NCI-H187 treated with DMSO at 0.1 percent for 48 hours (cell line): ENCODE data around the gene SREBF2.

Experiments
- DNase-seq: peaks from one replicate; lab custom pipeline; 2025; lab: John Stamatoyannopoulos, UW

SREBF2 gene

DNA sequence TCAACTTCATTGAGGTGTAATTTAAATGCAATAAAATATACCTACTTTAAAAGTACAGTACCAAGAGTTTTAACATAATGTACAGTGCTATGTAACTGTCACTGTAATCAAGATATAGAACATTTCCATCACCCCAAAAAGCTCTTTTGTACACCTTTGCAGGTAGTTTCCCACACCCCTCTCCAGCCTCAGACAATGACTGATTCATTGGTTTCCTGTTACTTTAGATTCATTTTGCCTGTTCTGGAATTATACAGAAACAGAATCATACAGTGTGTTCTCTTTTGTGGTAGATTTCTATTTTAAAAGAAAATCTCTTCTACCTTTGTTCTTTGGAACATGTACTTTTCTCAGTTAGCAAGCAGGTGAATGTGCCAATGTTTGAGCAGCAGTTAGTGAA is 43.8 kb downstream of the SREBF2 start:
- DNase-seq: no peak

DNA sequence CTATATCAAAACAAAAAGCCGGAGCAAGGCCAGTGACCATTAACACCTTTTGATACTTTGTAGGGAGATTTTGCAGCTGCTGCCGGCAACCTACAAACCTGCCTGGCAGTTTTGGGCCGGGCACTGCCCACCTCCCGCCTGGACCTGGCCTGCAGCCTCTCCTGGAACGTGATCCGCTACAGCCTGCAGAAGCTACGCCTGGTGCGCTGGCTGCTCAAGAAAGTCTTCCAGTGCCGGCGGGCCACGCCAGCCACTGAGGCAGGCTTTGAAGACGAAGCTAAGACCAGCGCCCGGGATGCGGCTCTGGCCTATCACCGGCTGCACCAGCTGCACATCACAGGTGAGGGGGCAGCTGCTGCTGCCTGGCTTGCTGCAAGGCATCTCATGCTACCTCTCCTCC is 47.7 kb downstream of the SREBF2 start:
- DNase-seq: no peak

DNA sequence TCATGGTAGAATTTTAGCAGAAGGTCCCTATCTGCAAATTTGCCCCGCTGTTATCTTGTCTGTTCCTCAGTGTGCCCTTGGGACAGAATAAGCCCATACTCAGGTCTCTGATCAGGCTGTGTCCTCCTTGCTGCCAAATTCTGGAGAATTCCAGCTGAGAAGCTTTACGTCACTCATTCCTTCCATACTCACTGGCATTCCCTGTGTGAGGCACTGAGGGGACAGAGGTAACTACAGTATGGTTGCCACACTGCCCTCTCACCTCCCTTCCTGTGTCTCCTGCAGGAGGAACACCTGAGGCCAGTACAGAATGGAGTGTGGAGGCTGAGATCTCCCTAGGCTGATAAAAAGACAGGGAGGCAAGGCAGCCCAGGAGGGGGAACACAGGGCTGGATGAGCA is 50.5 kb downstream of the SREBF2 start:
- no peak for DNase-seq

DNA sequence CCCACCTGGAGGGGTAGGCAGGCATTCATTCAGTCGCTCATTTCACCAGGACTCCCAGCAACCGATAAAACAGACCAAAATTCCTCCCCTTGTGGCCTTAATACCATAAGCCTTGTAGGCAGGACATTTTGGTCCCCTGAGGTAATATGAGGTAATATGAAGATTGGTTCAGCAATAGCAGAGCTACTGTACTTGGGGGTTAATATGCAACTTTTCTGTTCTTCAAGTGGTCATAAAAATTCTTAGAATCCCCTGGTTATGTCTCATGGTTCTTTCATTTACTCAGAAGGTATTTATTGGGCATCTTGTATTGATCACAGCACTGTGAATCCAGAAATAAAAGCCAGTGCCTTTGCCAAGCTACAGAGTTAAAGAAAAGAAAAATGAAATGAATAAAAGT is 52.2 kb downstream of the SREBF2 start:
- no peak for DNase-seq

DNA sequence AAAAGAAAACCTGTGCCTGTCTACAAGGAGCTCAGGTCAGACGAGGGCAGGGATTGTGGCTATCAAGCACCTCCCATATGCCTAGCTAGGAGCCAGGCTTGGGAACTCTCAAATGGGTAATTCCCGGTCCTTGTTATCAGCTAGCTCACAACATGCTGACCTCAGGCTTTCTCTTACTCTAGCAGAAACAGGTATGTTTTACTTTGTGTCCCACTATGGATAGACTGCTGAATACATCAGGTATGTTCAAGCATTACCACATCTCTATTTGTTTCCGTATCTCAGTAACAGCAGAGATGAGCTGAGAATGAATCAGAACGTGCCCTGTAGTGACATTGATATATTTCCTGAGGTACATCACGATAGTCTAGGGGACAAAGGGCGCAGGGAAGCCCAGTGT is 52.6 kb downstream of the SREBF2 start:
- no peak for DNase-seq

DNA sequence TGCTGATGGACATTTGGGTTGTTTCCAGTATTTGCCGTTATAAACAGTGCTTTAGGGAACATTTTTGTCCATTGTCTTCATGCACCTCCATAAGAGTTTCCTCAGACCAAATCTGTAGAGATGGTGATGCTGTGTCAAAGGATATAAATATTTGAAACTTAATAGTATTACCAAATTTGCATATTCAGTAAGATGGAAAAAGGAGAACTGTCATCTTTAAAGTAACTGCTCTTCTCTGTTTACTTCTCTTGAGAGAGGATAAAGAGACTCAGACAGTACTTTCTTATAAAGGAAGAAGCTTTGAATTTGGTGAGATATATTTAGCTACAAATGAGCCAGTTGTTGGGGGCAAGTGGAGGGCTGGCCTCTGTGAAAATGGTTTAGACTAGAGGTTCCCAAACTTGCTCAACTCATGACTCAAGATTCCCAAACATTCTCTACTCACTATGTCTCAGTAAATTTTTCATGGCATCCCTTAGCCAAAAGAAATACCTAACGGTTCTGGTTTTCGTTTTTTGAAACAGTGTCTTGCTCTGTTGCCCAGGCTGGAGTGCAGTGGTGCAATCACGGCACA is 55.8 kb downstream of the SREBF2 start:
- no peak for DNase-seq

DNA sequence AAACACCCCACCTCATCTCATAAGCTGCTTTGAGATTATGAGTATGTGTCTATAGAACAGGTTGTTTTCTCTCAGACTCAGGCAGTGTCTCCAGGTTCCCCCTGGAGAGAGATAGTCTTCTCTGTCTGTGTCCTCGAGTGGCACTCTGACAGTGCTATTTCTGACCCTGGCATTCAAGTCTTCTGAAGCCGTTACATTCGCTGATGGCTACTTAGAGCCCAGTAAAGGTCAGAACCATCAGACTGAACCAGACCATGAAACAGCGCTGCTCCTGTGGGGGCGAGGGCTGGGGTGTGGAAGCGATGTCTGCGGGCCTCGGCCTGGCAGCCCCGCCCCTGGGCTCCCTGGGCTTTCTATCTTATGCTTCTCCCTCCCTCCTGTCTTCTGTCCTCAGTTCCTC is 58.5 kb downstream of the SREBF2 start:
- no peak for DNase-seq

DNA sequence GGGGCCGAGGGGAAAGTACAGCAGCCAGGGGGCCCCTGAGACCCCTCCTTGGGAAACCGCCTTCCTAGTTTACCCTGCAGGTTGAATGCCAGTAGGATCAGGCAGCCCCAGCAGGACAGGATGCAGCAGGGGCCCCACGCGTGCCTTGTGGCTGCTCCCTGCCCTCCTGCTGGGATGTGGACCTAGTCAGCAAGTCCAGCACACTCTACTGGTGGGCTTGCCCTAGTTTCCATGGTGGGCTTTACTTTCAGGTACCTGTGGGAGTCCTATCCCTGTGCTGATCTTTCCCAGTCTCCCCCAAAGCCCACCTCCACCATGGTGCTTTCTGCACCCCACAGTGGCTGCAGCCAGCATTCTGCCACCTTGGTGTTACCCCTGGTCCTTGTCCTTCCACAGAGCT is 59.8 kb downstream of the SREBF2 start:
- no peak for DNase-seq

DNA sequence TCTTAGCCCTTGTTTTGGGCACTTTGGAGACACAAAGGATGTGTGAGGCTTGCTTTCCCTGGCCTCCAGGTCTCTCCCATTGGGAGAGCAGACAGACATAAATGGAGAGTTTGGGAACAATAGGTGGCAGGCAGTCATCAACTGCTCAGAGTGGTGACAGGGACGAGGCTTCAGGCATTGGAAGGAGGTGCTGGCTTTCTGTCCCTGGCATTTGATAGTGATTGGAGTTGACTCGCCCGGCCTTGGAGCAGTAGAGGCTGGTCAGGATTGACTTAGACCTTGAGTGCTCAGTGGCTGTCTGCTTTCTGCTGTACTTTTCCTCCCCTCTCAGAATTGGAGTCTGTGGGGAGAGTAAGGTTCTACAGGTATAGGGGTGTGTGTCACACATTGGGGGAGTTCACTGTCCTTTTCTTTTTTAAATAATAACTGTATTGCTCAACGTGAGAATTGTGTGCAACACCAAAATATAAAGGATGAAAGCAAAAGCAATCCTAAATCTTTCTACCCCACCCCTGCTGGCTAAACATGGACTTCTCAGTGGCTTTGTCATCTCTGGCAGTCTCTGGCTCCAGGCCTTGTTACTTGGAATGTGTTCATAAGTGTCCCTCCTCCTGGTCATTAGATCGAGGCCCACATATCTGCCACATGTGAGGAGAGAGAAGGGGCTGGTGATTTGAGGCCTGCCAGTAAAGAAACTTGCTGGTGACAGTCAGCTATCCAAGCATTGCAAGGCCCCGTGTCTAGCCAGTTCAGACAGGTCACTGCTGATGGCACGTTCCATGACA is 60.9 kb downstream of the SREBF2 start:
- no peak for DNase-seq

DNA sequence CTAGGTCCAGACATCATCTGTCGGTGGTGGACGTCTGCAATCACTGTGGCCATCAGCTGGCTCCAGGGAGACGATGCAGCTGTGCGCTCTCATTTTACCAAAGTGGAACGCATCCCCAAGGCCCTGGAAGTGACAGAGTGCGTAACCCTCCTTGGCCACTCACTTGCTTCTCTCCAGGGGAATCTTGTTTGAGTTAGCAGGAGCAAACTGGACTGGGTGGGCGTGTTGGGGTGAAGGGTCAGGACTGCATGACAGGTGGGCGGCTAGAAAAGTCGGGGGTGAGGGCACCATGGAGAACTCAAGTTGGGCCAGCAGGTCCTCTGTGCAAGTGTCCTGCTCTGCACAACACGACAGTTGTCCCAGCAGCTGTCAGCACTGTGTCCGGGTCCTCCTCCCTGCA is 65.7 kb downstream of the SREBF2 start:
- DNase-seq: no peak

DNA sequence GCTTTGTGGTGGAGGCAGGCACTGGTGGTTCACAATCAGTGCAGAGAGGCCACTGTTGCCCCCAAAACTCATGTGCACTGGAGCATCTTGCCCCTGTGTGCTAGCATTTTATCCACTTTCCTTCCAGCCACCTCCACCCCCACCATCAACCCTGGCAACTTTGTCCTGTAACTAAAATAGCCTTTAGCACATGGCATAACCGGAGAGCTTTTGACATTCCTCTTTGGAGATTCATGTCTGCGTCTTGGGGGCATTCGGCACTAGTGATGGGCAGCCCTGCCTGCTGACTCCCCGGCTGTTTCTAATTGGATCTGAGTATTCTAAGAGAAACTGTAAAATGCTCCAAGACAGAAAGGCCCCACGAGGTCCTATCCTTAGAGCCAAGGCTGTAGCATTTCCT is 66.2 kb downstream of the SREBF2 start:
- DNase-seq: no peak

DNA sequence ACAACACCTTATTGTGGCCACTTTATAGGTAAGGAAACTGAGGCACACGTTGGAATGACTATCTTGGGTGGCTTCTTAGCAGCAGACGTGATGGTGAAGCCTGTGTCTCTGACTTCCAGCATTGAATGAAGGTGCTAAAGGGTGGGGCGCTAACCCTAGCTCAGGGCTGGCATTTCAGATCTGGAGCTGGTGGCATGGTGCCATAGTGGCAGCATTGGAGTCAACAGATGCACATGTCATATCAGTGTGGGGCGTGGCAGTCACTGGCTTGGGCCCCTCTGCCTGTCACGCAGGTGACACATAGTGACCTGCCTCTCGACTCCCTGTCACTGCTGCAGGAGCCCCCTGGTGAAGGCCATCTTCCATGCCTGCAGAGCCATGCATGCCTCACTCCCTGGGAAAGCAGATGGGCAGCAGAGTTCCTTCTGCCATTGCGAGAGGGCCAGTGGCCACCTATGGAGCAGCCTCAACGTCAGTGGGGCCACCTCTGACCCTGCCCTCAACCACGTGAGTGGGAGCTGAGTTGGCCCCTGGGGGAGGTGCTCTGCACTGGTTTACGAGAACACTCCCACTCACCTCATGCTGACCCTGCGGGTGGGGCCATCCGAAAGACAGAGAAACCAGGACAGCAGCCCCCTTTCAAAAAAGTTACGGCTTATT is 67.2 kb downstream of the SREBF2 start:
- no peak for DNase-seq

DNA sequence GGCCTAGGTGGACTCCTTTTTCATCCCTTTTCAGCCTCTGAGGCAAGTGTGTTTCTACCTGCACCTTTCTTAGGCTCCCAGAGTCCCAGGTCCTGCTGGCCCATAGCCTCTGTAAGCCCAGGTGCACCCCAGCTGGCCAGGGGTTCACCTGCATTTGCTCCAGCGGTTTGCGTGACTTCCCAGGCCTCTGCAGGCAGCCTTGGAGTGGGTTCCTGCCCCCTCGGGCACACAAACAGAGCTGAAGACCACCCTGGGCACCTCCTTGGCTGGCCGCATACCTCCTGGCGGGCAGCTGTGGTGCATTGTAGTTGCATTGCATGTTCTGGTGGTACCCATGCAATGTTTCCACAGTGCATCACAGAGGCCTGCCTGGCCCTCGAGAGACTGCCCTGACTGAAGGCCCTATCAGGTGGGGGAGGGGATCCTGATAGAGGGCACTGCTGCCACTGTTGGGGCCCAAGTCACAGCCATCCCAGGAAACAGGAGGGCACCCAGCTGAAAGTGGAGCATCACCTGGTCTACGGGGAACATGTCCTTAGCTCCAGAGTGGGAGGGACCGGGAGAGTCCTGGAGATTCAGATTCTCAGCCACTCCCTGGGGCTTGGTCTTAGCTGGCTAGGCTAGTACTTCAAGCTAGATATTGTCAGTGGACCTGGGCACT is 67.9 kb downstream of the SREBF2 start:
- no peak for DNase-seq

DNA sequence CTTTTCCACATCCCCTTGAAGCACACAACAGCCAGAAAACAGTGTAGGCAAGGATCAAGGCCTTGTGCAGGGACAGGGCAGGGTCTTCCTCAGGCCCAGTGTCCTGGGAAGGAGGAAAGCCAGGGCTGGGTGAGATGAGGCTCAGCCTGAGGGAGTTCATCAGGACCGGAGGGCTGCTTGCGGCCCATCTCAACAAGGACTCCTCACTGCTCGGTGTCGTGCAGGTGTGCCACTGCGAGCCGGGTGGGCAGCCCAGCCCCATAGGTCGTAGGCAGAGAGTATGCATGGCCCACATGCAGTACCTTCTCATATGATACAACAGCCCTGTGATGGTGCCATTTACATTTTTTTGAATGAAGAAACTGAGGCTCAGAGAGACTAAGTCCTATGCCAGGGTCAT is 69.1 kb downstream of the SREBF2 start:
- DNase-seq: no peak

DNA sequence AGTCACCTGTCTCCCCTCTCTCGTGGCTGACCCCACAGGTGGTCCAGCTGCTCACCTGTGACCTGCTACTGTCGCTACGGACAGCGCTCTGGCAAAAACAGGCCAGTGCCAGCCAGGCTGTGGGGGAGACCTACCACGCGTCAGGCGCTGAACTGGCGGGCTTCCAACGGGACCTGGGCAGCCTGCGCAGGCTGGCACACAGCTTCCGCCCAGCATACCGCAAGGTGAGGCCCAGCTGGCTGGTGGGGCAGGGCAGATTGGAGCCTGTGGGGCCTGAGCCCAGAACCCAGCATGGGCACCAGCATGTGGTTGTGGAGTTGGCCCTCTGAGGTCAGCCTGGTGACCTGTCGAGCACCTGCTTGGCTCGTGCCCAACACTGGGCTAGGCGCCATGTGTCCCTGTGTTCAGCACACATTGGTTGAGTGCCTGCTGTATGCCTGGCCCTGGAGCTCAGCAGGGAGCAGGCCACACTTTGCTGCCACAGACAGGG is 70.1 kb downstream of the SREBF2 start:
- DNase-seq: no peak

DNA sequence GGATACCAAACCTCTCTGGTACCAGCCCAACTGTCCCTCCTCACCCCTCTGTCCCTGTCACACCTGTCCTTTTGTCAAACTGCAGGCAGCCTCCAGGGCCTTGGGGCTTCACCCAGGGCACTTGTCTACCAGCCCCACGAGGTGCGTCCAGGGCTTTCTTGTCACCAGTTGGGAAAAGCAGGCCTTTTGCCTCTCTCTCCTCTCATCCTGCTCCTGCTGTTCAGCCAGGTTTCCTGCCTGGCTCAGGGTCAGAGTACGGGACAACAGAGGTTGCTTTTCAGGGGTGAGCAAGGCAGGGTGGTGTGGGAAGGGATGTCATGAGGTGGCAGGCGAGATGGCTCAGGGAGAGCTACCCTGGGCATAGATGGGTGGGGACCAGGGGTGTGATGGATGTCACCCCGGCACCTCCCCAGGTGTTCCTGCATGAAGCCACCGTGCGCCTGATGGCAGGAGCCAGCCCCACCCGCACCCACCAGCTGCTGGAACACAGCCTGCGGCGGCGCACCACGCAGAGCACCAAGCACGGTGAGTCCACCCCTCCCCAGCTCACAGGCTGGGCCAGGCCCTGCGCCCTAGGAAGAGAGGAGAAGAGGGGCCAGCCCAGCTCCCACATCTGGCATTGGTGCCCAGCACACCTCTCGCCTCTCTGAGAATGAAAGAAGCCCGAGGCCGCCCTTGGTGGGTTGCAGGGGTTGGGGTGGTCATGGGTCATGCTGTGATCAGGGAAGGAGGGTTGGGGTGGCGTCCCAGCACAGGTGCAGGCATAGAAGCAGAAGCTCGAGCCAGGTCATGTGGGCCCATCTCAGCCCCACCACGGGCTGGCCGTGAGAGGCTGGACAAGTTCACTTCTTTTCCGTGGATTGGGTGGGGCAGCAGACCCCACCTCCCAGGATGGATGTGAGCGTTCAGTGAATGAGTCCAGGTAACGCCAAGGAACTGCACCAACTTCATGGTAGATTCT is 71.8 kb downstream of the SREBF2 start:
- no peak for DNase-seq

DNA sequence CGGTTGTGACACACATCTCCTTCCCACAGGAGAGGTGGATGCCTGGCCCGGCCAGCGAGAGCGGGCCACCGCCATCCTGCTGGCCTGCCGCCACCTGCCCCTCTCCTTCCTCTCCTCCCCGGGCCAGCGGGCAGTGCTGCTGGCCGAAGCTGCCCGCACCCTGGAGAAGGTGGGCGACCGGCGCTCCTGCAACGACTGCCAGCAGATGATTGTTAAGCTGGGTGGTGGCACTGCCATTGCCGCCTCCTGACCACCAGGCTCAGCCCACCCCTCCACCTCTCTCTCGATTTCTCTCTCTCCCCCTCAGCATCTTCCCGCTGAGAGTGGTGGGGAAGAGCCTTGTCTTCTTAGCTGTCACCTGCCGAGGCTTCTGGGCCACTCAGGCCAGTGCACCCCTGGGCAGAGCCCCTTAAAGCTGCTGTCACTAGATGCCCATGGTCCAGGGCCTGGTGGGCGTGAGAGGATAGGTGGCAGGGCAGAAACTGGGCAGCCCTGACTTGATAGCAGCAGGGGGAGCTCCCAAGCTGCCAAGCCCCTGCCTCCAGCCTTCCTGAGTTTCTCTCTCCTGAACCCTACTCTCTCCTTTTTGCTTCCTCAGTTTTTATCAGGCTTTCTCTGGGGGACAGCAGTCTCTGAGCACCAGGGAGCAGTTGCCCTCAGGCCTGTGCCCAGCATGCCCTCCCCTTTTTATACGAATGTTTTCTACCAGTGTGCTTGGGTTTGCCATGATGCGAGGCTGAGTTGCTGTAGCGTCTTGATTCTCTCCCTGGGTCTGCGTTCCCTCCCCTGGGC is 72.7 kb downstream of the SREBF2 start:
- DNase-seq: no peak

DNA sequence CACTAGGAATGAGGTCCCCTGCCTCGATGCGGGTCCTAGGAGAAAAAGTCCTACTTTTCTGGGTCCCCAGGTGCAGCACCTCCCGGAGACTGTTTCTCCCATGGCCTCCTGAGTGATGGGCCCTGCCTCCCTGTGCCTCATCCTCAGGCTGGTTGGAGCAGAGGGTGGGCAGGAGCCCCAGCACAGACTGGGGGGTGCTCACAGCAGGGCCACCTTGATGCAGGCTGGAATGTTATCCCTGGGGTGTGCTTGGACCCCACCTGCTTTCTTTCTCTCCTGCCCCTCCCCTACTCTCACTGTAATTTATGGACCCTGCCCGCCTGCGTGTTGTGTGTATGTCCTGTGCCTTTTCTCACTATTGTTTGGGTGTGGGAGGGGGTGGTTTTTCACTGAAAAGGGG is 73.9 kb downstream of the SREBF2 start:
- no peak for DNase-seq

DNA sequence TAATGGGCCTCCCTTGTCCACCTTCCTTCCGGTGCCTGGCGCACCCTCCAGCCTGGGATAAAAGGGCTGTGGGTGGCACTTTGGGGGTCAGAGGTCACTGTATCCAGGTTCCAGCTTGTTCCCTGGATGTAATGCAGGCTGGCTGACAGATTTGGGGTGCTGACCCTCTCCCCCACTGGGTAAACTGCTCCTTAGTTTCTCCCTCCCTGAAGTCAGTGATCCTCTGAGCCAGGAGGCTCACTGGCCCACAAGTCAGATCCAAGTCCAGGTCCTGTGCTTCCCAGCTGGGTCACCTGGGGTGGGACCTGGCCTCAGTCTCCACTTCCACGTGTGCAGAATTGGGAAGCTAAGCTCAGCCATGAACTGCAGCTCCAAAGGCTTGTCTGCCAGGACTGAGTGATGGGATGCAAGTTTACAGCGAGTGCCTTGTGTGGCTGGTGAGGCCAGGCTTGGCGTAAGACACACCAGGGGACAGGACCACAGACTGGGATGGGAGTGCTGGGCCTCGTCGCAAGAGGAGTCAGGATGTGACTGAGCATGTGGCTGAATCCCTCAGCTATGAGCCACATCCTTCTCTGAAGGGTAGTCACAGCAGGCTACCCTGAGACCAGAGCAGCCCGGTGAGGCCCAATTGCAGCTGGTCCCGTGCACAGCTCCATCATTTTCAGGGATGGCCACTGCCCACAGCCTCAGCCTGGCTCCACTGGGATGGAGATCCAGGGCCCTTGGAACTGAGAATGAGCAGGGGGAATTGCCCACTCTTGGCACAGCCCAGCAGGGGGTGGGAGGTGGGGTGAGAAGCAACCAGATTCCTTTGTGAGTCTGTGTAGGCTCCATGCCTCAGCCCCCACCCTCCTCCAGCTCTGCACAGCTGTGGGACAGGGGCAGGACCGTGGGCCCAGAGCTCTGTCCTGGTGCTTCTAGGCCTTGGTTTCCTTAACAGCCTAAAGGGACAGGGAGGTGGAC is 74.8 kb downstream of the SREBF2 start:
- DNase-seq: no peak
